ENCODE measurements around the gene ABTB2.

GRCh38 chr11:34151916-34152845 is 205.6 kb downstream of the ABTB2 start:
- TF ChIP-seq GABPA (IDR thresholded peaks at IDR 0.05; ENCODE audit: low read depth): no peak
- no peak for TF ChIP-seq SMAD5 (IDR thresholded peaks at IDR 0.05; ENCODE audit: low read depth)
- no peak for TF ChIP-seq CTCF (IDR thresholded peaks at IDR 0.05 in 2 of 3, conservative IDR thresholded peaks at IDR 0.05 in 1 of 3; ENCODE audit: control insufficient read depth in 2 of 3, extremely low read depth in 1 of 3, insufficient read depth in 1 of 3, low read depth in 3 of 3, low read length in 3 of 3)
- TF ChIP-seq POLR2AphosphoS5 (IDR thresholded peaks at IDR 0.05; ENCODE audit: low read length): no peak
- no peak for TF ChIP-seq POLR2AphosphoS2 (IDR thresholded peaks at IDR 0.05; ENCODE audit: low read depth, low read length)
- no peak for TF ChIP-seq EP300 (IDR thresholded peaks at IDR 0.05; ENCODE audit: borderline replicate concordance in 1 of 2, control insufficient read depth in 1 of 2, low read depth in 2 of 2, low read length in 2 of 2)
- no peak for TF ChIP-seq PAX5 (IDR thresholded peaks at IDR 0.05; ENCODE audit: borderline replicate concordance, low read depth, low read length)
- TF ChIP-seq FOXM1 (IDR thresholded peaks at IDR 0.05; ENCODE audit: low read depth, low read length): no peak
